Heart left ventricle (tissue), 16 donors: ENCODE measurements around the gene PAX5. TPM values are rescaled to one million over a fixed set of nuclear protein-coding genes. Genes with fewer than 3 reads are reported as not detected.

Source experiments
- ATAC-seq, 4 donors: fragments of 200-7000 bp; cut with Tn5 transposase; one replicate each; pipeline ENCODE4 v1.9.1; 2020 to 2022; ENCODE audit warnings: moderate library complexity in 4 of 4, mild to moderate bottlenecking in 3 of 4, moderate number of reproducible peaks in 1 of 4
- DNase-seq, 5 donors: peaks; one replicate each; pipeline ENCODE4 v3.0.0-alpha.2; 2020
- H3K27ac ChIP-seq, 12 donors: fragments of 200-600 bp; sonication (generic) in 4 of 12; one replicate each; pipeline versions ENCODE4 v1.5.0 to v1.8.0; 2016 to 2022; ENCODE audit warnings: mild to moderate bottlenecking in 2 of 12
- H3K27me3 ChIP-seq, 9 donors: fragments of 200-600 bp; sonication (generic) in 2 of 9; one replicate each; pipeline versions ENCODE4 v1.5.1 to v1.8.0; 2016 to 2022; ENCODE audit warnings: mild to moderate bottlenecking in 3 of 9
- H3K36me3 ChIP-seq, 9 donors: fragments of 200-600 bp; sonication (generic) in 2 of 9; one replicate each; pipeline versions ENCODE4 v1.5.0 to v1.8.0; 2018 to 2022; ENCODE audit warnings: mild to moderate bottlenecking in 2 of 9
- H3K4me1 ChIP-seq, 12 donors: fragments of 200-600 bp; sonication (generic) in 4 of 12; one replicate each; pipeline versions ENCODE4 v1.5.0 to v1.8.0; 2016 to 2022; ENCODE audit warnings: mild to moderate bottlenecking in 3 of 12
- H3K4me3 ChIP-seq, 12 donors: fragments of 200-600 bp; sonication (generic) in 4 of 12; one replicate each; pipeline versions ENCODE4 v1.5.0 to v1.8.0; 2017 to 2022; ENCODE audit warnings: mild to moderate bottlenecking in 9 of 12, moderate library complexity in 4 of 12
- H3K9me3 ChIP-seq, 12 donors: fragments of 200-600 bp; sonication (generic) in 4 of 12; one replicate each; pipeline versions ENCODE4 v1.5.0 to v1.8.0; 2016 to 2022; ENCODE audit warnings: mild to moderate bottlenecking in 1 of 12
- POLR2A ChIP-seq, 2 donors: fragments of 450-650 bp; IDR thresholded peaks; one replicate each; pipeline ENCODE4 v1.6.1; 2017; ENCODE audit warnings: antibody characterized with exemption in 2 of 2, mild to moderate bottlenecking in 2 of 2, moderate library complexity in 2 of 2
- WGBS, 4 donors: extraction: QIAGEN DNeasy Blood & Tissue Kit in 2 of 4; methylation state at CpG; one replicate each; pipeline versions ENCODE4 v1.1.5 to v1.1.7; 2013 to 2018; 5-methylcytosine and 5-hydroxymethylcytosine counted together
- intact Hi-C, 10 donors: fragments of 100-400 bp; cut with DNase I; formaldehyde crosslinking; loops; one replicate each; pipeline versions ENCODE4 v1.11.1 to v1.14.2; 2022
- polyA plus RNA-seq, 2 donors: library from polyadenylated mRNA; stranded (reverse); fragments of 200-250 nt; gene quantifications; one replicate each; pipeline ENCODE4 v1.2.3, GENCODE V29; 2013
- total RNA-seq, 9 donors: library from RNA; depleted of rRNA in 2 of 9; stranded (reverse); fragments of >200 nt in 2 of 9; fragmentation: NEBNext Ultra II Directional in 3 of 9; extraction: Animal tissue kit (Norgen Biotek cat#: 25700) in 3 of 9; gene quantifications; one replicate each; pipeline versions ENCODE4 v1.1.0 to v1.2.4, GENCODE V29; 2016 to 2023
- TF ChIP-seq, protein P1 (sequence below), 12 donors: fragments of 200-600 bp; sonication (generic) in 4 of 12; IDR thresholded peaks; one replicate each; pipeline versions ENCODE4 v1.5.0 to v1.8.0; 2018 to 2022; ENCODE audit warnings: antibody characterized with exemption in 12 of 12, mild to moderate bottlenecking in 5 of 12
- donor health status: ischemic (EF 13 %, LVEDD 7.1; RV severe dilation, severe dysfunction).
- donor health status: healthy with polysubstance abuse.
- donor health status: DM: no; HTN: yes; CAD: no.
- donor health status: DM: no; HTN: no; CAD: no.
- donor health status: ischemic (EF 25% LVEDD 6.9; RV normal size, moderate dysfunction).
- donor health status: ischemic (EF 25% LVEDD 5.7; RV mildly dilated, moderate dysfunction).
- donor health status: healthy.
- donor health status: DM: yes; HTN: yes; CAD: no.
- donor health status: ischemic (EF 35%, LVEDD 5.7; RV mildly dilated, moderate dysfunction).
- donor health status: nonischemic (EF 11% LVEDD 7.7; RV severe dilation, severe dysfunction).
- donor health status: DM: yes; HTN: yes; CAD: no.
- donor health status: PGD.
- donor health status: ischemic (EF 29% LVEDD 5.4; RV normal size, mild dysfunction).
- donor health status: nonischemic (EF 23%, LVEDD 6.1; RV moderate dilation, normal function).

PAX5 gene
- total and polyA plus RNA-seq, 11 donors, result 0.01 to 0.37 (median 0.08) TPM; not detected in 7

DNA sequence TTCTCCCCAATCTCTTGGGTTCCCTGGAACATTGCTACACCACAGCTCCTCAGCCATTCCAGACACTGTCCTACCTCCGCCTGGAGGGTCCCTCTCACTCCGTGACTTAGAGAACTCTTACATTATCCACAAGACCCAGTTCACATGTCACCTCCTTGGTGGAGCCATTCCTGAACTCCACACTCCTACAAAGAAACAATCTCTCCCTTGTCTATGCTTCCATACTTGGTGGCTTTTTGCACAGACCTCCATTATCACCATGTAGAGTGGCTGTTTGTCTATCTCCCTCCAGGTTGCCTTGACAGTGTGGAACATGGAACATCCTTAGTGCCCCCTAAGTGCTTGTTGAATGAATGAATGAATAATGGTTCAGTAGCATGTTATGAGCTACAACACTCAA is 105.9 kb downstream of the PAX5 start:
- Histone ChIP-seq H3K36me3 (no peaks in the 10 kb centered on the region), H3K9me3 (peaks cover 0 to 7% (median 0%) of the 10 kb centered on the region in 12 donors), H3K27me3 (peaks cover 0 to 6% (median 0%) of the 10 kb centered on the region in 9 donors), H3K4me1 (no peaks in the 10 kb centered on the region), H3K4me3 (no peak overlapping the region), H3K27ac (no peak overlapping the region)
- 91 to 97% (median 96%) methylated on average over 2 of the region's 2 CpGs for WGBS, 4 donors
- no peak for ATAC-seq
- TF ChIP-seq, protein P1, sequence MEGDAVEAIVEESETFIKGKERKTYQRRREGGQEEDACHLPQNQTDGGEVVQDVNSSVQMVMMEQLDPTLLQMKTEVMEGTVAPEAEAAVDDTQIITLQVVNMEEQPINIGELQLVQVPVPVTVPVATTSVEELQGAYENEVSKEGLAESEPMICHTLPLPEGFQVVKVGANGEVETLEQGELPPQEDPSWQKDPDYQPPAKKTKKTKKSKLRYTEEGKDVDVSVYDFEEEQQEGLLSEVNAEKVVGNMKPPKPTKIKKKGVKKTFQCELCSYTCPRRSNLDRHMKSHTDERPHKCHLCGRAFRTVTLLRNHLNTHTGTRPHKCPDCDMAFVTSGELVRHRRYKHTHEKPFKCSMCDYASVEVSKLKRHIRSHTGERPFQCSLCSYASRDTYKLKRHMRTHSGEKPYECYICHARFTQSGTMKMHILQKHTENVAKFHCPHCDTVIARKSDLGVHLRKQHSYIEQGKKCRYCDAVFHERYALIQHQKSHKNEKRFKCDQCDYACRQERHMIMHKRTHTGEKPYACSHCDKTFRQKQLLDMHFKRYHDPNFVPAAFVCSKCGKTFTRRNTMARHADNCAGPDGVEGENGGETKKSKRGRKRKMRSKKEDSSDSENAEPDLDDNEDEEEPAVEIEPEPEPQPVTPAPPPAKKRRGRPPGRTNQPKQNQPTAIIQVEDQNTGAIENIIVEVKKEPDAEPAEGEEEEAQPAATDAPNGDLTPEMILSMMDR (IDR thresholded peaks at IDR 0.05), result no peak
- TF ChIP-seq POLR2A (IDR thresholded peaks at IDR 0.05), result no peak
- intact Hi-C loops, result no loop called here
- no peak for DNase-seq

DNA sequence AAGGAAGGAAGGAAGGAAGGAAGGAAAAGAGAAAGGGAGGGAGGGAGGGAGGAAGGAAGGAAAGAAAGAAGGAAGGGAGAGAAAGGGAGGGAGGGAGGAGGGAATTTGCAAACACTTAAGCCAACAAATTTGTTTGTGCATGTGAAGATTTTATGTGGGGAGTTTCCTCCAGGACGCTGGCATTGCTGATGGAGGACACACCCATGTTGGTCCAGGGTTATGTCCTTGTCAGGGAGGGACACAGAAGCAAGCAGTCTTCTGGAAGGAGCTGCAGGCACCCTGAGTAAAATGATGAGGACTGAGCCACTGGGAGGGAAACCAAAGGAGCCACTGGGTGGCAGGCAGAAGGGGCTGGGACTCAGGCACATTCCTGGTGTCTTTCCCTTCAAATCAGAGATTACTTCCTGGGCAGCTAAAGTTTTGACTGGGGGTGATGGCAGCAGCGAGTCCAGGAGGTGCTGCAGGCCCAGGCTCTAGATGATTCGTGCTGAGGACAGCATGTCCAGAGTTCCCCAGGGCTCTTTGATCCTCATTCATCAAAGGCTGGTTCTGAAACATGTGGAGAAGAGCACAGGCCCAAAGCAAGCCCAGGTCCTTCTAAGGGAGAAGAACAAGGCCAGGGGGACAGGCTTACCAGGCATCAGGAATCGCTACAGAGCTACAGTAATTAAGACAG is 109.2 kb downstream of the PAX5 start:
- Histone ChIP-seq H3K27ac (no peak overlapping the region), H3K27me3 (peaks cover 0 to 21% (median 0%) of the 10 kb centered on the region in 9 donors), H3K4me1 (no peaks in the 10 kb centered on the region), H3K4me3 (no peak overlapping the region), H3K36me3 (no peaks in the 10 kb centered on the region), H3K9me3 (no peaks in the 10 kb centered on the region)
- no peak for DNase-seq
- TF ChIP-seq, protein P1 (IDR thresholded peaks at IDR 0.05), result no peak
- no peak for TF ChIP-seq POLR2A (IDR thresholded peaks at IDR 0.05)
- ATAC-seq, result no peak
- intact Hi-C loops, result no loop called here
- 46 to 49% (median 46%) methylated on average over 3 to 4 of the region's 4 CpGs for WGBS, 4 donors

DNA sequence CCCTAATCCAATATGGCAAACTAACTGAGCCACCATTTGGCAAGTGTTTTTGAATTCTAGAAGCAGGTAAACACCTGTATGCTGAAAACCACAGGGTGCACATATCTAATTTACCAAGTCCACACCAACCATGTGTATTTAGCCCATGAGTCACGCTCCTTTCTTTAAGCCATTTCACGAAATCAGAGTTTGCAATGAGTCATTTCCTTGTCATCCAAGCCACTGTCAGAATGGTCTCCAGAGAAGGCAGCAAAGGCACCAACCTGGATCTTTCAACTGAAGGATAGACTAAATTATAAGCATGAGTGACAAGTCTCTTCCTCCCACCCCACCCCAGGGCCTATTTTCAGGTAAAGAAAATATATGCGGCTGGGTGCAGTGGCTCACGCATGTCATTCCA is 110.0 kb downstream of the PAX5 start:
- Histone ChIP-seq H3K27ac (no peak overlapping the region), H3K4me1 (no peaks in the 10 kb centered on the region), H3K27me3 (peaks cover 0 to 21% (median 0%) of the 10 kb centered on the region in 9 donors), H3K36me3 (no peaks in the 10 kb centered on the region), H3K9me3 (peaks cover 0 to 3% (median 0%) of the 10 kb centered on the region in 12 donors), H3K4me3 (no peak overlapping the region)
- DNase-seq (no peak), ATAC-seq (no peak)
- no peak for TF ChIP-seq POLR2A (IDR thresholded peaks at IDR 0.05)
- TF ChIP-seq, protein P1 (IDR thresholded peaks at IDR 0.05), result no peak
- intact Hi-C loops, result no loop called here
- 57 to 71% (median 68%) methylated on average over 4 of the region's 4 CpGs for WGBS, 4 donors

DNA sequence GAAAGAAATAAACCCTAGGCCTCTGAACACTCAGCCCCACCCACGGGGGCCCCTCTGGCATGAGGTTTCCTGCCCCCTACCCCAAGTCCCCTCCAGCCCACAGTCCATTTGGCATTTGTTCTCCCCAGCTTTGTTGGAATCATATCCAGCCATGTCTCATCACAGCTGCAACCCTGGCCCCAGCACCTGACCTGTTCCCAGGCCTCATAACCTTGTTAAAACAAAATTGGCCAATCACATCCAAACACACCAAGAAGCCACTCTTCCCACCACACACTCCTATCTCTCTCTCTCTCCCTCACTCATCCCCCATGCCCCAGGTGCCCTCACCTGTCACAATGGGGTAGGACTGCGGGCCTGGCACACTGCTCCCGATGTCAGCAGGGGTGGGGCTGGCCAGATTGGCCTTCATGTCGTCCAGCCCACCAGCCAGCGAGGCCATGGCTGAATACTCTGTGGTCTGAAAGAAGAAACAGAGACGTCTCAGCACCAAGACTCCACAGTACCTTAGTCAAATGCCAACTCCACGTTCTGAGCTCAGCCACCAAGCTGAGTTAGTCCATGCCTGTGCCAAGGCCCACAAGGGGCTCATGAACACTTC is 110.9 kb downstream of the PAX5 start:
- DNase-seq (no peak), ATAC-seq (no peak)
- intact Hi-C loops, result no loop called here
- no peak for TF ChIP-seq POLR2A (IDR thresholded peaks at IDR 0.05)
- TF ChIP-seq, protein P1 (IDR thresholded peaks at IDR 0.05), result no peak
- 75 to 79% (median 76%) methylated on average over 5 to 7 of the region's 7 CpGs for WGBS, 4 donors
- Histone ChIP-seq H3K9me3 (peaks cover 0 to 8% (median 0%) of the 10 kb centered on the region in 12 donors), H3K27me3 (peaks cover 0 to 21% (median 0%) of the 10 kb centered on the region in 9 donors), H3K4me3 (no peak overlapping the region), H3K36me3 (no peaks in the 10 kb centered on the region), H3K4me1 (no peaks in the 10 kb centered on the region), H3K27ac (no peak overlapping the region)
